ENCODE measurements around the gene RASD1. TPM values are rescaled to one million over a fixed set of nuclear protein-coding genes. Genes with fewer than 3 reads are reported as not detected.

The RASD1 gene
- total RNA-seq, 1 experiment from 2014 or later = 5.7 TPM

GRCh38 chr17:17525311-17525710 is 29.1 kb upstream of the RASD1 start:
- no peaks in the 10 kb centered on the region for H3K27me3 ChIP-seq (ENCODE audit: insufficient read depth, low read length)
- peaks cover 0 to 3% of the 10 kb centered on the region in 2 experiments; a peak in 1 of 5 replicates for H3K9me3 Mint-ChIP-seq
- no peak overlapping the region for H3T11ph ChIP-seq (ENCODE audit: low read length)
- no peak overlapping the region for H4K91ac ChIP-seq (ENCODE audit: insufficient read length, low read depth, low read length)
- H3K23me2 ChIP-seq (ENCODE audit: insufficient read length, low read depth, low read length, poor library complexity, severe bottlenecking) = no peaks in the 10 kb centered on the region
- no peak for TF ChIP-seq CTCF (conservative IDR thresholded peaks at IDR 0.05)
- H3K4me3 Mint-ChIP-seq = 0 out of 5 replicates have a peak overlapping the region, but pooled peaks of 1 of the 2 experiments have one; percentile 24
- no peaks in the 10 kb centered on the region for H3K79me1 ChIP-seq (ENCODE audit: insufficient read depth, low read depth, low read length, poor library complexity, severe bottlenecking)
- no peak overlapping the region for H3K4ac ChIP-seq (ENCODE audit: low read depth, low read length)
- no peak overlapping the region for H3K4me2 ChIP-seq (ENCODE audit: insufficient read depth, insufficient read length, low read length)
- H4K8ac ChIP-seq (replicated peaks; ENCODE audit: insufficient read length, low read depth, low read length) = no peak overlapping the region
- H2BK120ac ChIP-seq (ENCODE audit: low read depth, low read length, poor library complexity, severe bottlenecking) = no peak overlapping the region
- no peak overlapping the region for H3K9ac ChIP-seq (ENCODE audit: extremely low read depth, insufficient read length, low read length)
- peaks cover 28 to 42% of the 10 kb centered on the region in 2 experiments for H3K4me1 Mint-ChIP-seq
- peaks cover 3% of the 10 kb centered on the region; the same call in 1 of the 2 replicates for H3K4me1 ChIP-seq (ENCODE audit: insufficient read depth, low read length)
- no peak overlapping the region for H3K27ac ChIP-seq (ENCODE audit: insufficient read length, low read depth, low read length)
- H3K27ac Mint-ChIP-seq = peak overlapping the region in 2 of 3 experiments; percentile 61 to 94; a peak in 3 of 7 replicates
- H2BK5ac ChIP-seq (ENCODE audit: insufficient read length, low read length) = no peak overlapping the region
- no peak overlapping the region for H3K23ac ChIP-seq (ENCODE audit: insufficient read length, low read depth, low read length)
- H2BK15ac ChIP-seq (ENCODE audit: low read depth, low read length) = no peak overlapping the region
- H3K56ac ChIP-seq (ENCODE audit: insufficient read length, low read depth, low read length) = no peak overlapping the region
- DNase-seq = no peak
- no peak overlapping the region for H2AK5ac ChIP-seq (ENCODE audit: insufficient read length, low read length)
- H2BK20ac ChIP-seq (ENCODE audit: low read depth, low read length, poor library complexity, severe bottlenecking) = no peak overlapping the region
- H3K14ac ChIP-seq (ENCODE audit: insufficient read depth, low read length) = peak overlapping the region; percentile 78; the same call in 1 of the 2 replicates
- no peaks in the 10 kb centered on the region for H3K27me3 Mint-ChIP-seq (ENCODE audit: low read depth)
- H4K5ac ChIP-seq (ENCODE audit: insufficient read length, low read depth, low read length) = no peak overlapping the region
- peaks cover 0 to 14% (median 4%) of the 10 kb centered on the region in 3 experiments; a peak in 3 of 7 replicates for H3K36me3 Mint-ChIP-seq (ENCODE audit: insufficient read depth in 1 of 3, low read depth in 3 of 3)
- H2AFZ ChIP-seq (ENCODE audit: low read length) = no peak overlapping the region
- H3K79me2 ChIP-seq (ENCODE audit: insufficient read depth, low read length) = no peaks in the 10 kb centered on the region
- no peak overlapping the region for H2BK12ac ChIP-seq (ENCODE audit: insufficient read length, low read depth, low read length)
- H3K9me3 ChIP-seq (ENCODE audit: control insufficient read depth, low read depth, low read length) = no peaks in the 10 kb centered on the region
- H4K20me1 ChIP-seq (ENCODE audit: control insufficient read depth, insufficient read depth, insufficient read length) = peaks cover 2% of the 10 kb centered on the region
- H3K18ac ChIP-seq (ENCODE audit: insufficient read length, low read depth, low read length) = no peak overlapping the region
- no CpG with 5 or more reads among the region's 15 CpGs for WGBS (ENCODE audit: extremely low coverage, insufficient read length, low lambda C conversion rate)
